Duodenal mucosa (tissue), 2 donors: Measurements from ENCODE around the gene SPRED2.
A peak's percentile ranks its signal among the peaks of the same experiment; 100 is the strongest.

Experiments used
- H3K27ac ChIP-seq: one replicate; pipeline ENCODE4 v1.7.0; 2013; ENCODE audit warnings: low read depth, low read length
- H3K27me3 ChIP-seq, 2 donors: one replicate each; pipeline ENCODE4 v1.7.0; 2013; ENCODE audit warnings: low read length in 2 of 2, control low read depth in 1 of 2; ENCODE audit not compliant: insufficient read depth in 2 of 2, control insufficient read depth in 1 of 2
- H3K36me3 ChIP-seq, 2 donors: one replicate each; pipeline ENCODE4 v1.7.0; 2013; ENCODE audit warnings: low read length in 2 of 2, control low read depth in 1 of 2; ENCODE audit not compliant: insufficient read depth in 2 of 2, control insufficient read depth in 1 of 2
- H3K4me1 ChIP-seq, 2 donors: one replicate each; pipeline ENCODE4 v1.7.0; 2013; ENCODE audit warnings: low read length in 2 of 2, control low read depth in 1 of 2; ENCODE audit not compliant: insufficient read depth in 2 of 2, control insufficient read depth in 1 of 2
- H3K4me3 ChIP-seq, 2 donors: one replicate each; pipeline ENCODE4 v1.7.0; 2013; ENCODE audit warnings: low read length in 2 of 2, low read depth in 1 of 2
- H3K9ac ChIP-seq, 2 donors: one replicate each; pipeline ENCODE4 v1.7.0; 2013; ENCODE audit warnings: low read length in 2 of 2, low read depth in 1 of 2
- H3K9me3 ChIP-seq, 2 donors: one replicate each; pipeline ENCODE4 v1.7.0; 2013; ENCODE audit warnings: low read length in 2 of 2, control low read depth in 1 of 2; ENCODE audit not compliant: control insufficient read depth in 1 of 2

The SPRED2 gene

DNA sequence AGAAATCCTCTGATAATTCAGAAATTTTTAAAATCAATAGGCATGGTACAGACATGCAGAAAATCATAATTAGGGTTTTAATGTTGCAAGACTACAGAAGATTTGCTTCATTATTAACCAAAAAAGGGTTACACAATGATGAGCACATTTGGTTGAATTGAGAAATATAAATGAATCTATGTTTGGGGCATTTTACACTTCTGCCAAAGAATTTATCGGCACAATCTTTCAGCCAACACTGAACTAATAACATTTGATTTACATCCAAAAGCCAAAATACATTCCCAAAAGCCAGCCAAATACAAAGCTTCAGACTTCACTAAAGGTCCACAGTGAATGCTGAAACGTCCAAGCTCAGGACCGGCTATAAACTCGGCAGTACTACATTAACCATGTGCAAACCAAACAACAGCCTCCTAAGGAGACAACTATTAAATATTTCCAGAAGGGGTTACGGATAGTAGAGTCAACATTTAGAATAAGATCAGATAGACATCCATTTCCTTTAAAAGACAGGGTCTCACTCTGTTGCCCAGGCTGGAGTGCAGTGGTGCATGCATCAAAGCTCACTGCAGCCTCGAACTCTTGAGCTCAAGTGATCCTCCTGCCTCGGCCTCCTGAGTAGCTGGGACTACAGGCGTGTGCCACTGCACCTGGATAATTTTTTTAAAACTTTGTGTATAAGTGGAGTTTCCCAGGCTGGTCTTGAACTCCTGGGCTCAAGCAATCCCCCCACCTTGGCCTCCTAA, 29.4 kb downstream of the SPRED2 start:
- H3K4me3 ChIP-seq, result no peak overlapping the region
- no peaks in the 10 kb centered on the region for H3K9me3 ChIP-seq
- no peaks in the 10 kb centered on the region for H3K36me3 ChIP-seq
- H3K9ac ChIP-seq, result no peak overlapping the region
- no peak overlapping the region for H3K27ac ChIP-seq
- peaks cover 0 to 1% of the 10 kb centered on the region in 2 donors for H3K27me3 ChIP-seq
- peaks cover 12 to 23% of the 10 kb centered on the region in 2 donors for H3K4me1 ChIP-seq

DNA sequence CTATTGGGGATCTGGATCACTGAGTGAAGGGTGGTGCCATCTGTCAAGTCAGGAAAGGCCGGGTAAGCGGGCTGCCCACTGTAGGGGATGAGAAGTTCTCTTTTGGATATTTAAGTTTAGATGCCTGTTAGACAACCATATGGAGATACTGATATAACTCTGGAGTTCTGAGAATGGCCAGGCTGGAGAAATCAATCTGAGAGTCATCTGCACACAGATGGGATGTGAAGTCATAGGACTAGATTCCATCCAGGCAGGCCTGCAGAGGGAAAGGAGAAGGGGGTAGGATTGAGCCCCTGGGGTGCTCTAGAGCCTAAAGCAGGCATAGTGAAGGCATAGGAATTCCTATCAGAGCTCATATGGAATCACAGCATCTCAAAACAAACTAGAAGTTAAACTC, 30.1 kb downstream of the SPRED2 start:
- no peaks in the 10 kb centered on the region for H3K27me3 ChIP-seq
- H3K9ac ChIP-seq, result no peak overlapping the region
- no peaks in the 10 kb centered on the region for H3K9me3 ChIP-seq
- no peaks in the 10 kb centered on the region for H3K36me3 ChIP-seq
- no peak overlapping the region for H3K4me3 ChIP-seq
- no peak overlapping the region for H3K27ac ChIP-seq
- H3K4me1 ChIP-seq, result peaks cover 9 to 21% of the 10 kb centered on the region in 2 donors

DNA sequence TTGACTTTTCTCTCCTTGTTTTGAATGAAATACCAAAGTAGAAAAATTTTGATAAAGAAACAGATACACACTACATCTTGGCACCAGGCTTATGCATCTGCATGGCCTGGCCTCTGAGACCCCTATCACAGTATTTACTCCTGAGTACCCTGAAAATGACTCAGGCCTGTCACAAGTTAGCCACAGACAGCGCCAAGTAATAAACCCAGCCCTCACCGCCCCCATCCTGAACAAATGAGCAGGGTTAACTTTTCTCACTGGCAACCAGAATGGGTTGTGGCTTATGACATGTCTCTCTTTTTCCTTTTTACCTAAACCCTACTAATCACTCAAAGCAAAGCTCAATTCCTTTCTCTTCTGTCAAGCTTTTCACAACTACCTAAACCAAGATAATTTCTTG, 35.3 kb downstream of the SPRED2 start:
- no peak overlapping the region for H3K9ac ChIP-seq
- H3K36me3 ChIP-seq, result no peaks in the 10 kb centered on the region
- H3K4me3 ChIP-seq, result no peak overlapping the region
- no peak overlapping the region for H3K27ac ChIP-seq
- no peaks in the 10 kb centered on the region for H3K27me3 ChIP-seq
- H3K9me3 ChIP-seq, result no peaks in the 10 kb centered on the region
- peaks cover 10 to 20% of the 10 kb centered on the region in 2 donors for H3K4me1 ChIP-seq

DNA sequence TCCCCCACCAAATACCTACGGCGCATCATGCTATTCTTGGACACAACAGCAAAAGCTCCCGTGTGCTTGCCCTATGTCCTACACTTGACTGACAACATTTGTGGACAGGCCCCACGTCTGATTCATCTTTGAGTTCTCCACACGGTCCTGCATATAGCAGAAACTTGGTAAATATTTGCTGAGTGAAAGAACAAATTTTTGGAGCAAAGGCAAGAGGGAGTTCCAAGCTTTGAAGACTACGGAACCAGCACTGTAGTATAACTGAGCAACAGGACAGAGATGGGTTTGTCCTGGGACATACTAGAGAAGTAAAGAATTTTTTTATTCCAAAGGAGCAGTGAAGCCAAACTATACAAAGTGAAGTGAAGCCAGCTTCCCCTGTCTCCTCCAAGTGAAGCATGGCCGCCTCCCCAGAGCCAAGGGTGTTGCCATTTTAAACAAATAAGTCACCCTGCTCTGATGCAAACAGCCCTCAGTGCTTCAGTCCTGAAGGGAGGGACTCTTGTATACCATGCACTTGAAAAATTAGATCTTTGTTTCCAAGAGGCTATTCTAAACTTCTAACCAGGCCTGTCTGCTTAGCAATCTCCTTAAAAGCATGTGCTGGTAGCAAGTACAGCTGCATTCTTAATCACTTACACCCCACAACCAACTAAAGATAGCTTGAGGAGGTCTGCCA, 35.9 kb downstream of the SPRED2 start:
- no peak overlapping the region for H3K9ac ChIP-seq
- no peaks in the 10 kb centered on the region for H3K36me3 ChIP-seq
- H3K4me3 ChIP-seq, result no peak overlapping the region
- peaks cover 10 to 20% of the 10 kb centered on the region in 2 donors for H3K4me1 ChIP-seq
- H3K27me3 ChIP-seq, result no peaks in the 10 kb centered on the region
- no peaks in the 10 kb centered on the region for H3K9me3 ChIP-seq
- H3K27ac ChIP-seq, result no peak overlapping the region

DNA sequence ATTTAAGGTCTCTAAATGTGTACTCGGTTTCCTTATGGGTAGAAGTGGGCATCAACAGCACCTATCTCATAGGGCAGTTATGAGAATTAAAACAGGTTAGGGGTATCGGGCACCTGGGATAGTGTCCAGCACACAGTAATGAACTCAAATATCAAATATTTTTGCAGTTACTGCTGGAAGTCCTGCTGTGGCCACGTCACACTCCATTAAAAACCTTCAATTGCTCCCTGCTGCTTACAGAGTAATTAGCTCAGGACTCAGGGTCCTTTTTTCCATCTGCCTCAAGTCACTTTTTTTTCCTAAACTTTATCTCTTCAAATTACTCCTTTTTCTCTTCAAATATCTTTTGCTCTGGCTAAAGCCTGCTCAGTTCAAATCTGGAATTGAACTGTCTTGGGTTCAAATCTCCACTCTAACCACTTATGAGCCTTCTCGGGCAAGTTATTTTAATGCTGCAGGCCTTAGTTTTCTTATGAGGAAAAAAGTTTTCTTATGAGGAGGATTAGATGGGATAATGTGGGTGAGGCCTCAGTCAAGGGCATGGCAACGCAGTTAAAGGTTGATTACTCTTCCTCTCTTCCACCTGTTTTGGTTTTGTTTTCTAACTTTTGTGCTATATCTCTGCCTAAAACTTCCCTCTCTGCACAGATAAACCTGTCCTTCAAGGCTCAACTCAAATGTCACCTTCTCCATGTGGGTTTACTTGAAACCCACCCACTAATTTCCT, 36.6 kb downstream of the SPRED2 start:
- Histone ChIP-seq H3K4me1 (peaks cover 10 to 20% of the 10 kb centered on the region in 2 donors), H3K9ac (no peak overlapping the region), H3K9me3 (no peaks in the 10 kb centered on the region), H3K27me3 (no peaks in the 10 kb centered on the region), H3K27ac (no peak overlapping the region), H3K4me3 (no peak overlapping the region), H3K36me3 (no peaks in the 10 kb centered on the region)

DNA sequence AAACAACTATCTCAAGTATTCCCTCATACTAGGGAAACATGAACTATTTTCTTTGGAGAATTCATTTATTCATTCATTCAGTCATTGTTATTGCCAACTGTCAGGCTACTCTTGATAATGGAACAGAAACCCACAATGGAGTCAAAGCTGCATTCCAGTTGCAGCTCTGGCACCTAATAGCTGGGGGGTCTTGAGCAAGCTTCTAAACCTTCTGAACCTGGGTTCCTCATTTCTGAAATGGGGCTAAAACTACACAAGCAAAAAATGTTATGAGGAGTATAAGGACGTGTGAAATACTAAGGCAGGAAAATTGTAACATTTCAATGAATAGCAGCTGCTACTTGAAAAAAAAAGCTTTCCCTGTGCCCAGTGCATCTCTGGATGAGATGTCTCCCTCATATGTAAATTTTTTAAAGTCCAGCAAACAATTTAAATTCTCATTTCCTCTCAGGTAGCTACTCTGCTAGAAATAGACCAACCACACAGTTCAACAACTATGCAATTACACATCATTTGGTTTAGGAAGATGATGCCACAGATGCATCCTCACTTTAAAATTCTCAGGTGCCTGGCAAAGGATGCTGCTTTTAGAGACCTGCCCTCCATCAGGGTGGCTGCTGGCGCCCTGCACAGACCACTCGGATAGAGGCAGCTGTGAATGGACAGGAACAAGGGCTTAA, 38.5 kb downstream of the SPRED2 start:
- Histone ChIP-seq H3K9ac (no peak overlapping the region), H3K9me3 (no peaks in the 10 kb centered on the region), H3K27ac (no peak overlapping the region), H3K4me1 (peaks cover 20 to 29% of the 10 kb centered on the region in 2 donors), H3K36me3 (no peaks in the 10 kb centered on the region), H3K4me3 (no peak overlapping the region), H3K27me3 (no peaks in the 10 kb centered on the region)

DNA sequence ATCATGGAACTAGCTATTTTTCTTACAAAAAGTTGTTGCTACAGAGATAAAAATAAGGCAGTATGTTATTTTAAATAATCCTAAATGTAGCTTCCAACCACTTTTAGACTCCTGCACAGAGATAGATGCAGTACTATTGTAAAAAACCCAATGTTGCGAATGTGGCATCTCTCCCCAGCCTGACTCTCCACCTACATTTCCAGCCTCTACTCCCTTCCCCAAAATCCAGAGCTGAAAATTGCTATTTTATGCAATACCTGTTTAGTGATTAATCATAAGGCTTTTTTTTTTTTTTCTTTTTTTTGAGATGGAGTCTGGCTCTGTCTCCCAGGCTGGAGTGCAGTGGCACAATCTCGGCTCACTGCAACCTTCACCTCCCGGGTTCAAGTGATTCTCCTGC, 39.4 kb downstream of the SPRED2 start:
- Histone ChIP-seq H3K27ac (no peak overlapping the region), H3K36me3 (no peaks in the 10 kb centered on the region), H3K9me3 (no peaks in the 10 kb centered on the region), H3K4me3 (no peak overlapping the region), H3K9ac (no peak overlapping the region), H3K27me3 (no peaks in the 10 kb centered on the region), H3K4me1 (peaks cover 20 to 37% of the 10 kb centered on the region in 2 donors)

DNA sequence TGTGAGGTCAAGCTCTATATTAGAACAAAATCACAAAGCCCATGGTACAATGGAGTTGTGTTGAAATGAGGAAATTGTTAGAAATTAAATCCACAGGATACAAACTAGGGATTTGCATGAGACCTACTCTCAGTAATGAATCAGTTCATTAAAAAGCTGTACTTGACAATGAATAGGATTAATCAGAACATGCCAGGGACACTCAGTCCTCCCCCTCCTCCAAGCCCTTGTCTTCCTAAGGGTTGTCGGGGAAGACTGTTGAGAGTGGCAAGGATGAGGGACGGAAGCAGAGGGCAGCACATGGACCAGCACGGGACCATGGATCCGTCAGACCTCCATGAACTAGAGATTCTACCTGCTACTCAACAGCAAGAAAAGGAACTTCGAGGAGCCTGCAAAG, 39.8 kb downstream of the SPRED2 start:
- Histone ChIP-seq H3K27me3 (no peaks in the 10 kb centered on the region), H3K27ac (no peak overlapping the region), H3K9ac (no peak overlapping the region), H3K9me3 (no peaks in the 10 kb centered on the region), H3K4me3 (no peak overlapping the region), H3K36me3 (no peaks in the 10 kb centered on the region), H3K4me1 (peaks cover 20 to 38% of the 10 kb centered on the region in 2 donors)

DNA sequence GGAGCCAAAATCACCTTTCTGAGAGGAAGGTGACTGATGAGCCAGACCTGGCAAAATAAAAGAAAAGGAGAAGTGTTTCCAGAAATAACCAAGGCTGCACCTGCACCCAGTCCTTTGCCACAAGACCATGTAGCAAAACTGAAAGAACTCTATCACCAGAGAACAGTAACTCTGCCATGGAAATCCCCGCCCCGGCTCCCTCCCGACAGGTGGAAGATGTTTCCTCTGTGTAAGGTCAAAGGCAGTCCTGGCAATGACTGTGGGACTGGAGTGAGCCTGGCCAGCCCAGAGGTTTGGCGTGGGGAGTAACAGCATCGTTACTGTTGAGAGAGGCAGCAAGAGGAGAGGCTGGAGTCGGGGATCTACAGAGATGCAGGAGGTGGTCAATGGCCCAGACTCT, 42.3 kb downstream of the SPRED2 start:
- H3K4me3 ChIP-seq, result peak overlapping the region in 1 of 2 donors; percentile 5
- H3K27ac ChIP-seq, result no peak overlapping the region
- H3K9me3 ChIP-seq, result no peaks in the 10 kb centered on the region

DNA sequence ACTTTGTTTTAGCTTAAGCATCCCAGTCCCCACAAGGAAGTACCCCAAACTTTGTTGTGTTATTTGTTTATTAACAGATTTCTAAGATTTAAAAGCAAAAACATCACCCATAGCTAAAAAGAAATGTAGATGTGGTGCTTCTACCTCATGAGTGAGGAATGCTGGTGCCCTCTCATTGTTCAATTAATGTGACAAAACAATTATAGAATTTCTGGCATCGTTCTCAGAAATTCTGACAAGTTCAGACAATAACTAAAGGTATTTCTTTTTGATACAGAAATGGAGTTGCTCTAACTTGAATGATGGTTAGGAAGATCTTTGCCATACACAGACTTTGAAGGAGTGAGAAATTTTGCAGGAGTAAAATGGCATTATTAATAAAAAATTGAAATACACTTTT, 42.9 kb downstream of the SPRED2 start:
- Histone ChIP-seq H3K27me3 (no peaks in the 10 kb centered on the region), H3K9me3 (no peaks in the 10 kb centered on the region), H3K4me1 (peaks cover 13 to 24% of the 10 kb centered on the region in 2 donors), H3K4me3 (no peak overlapping the region), H3K27ac (no peak overlapping the region), H3K9ac (no peak overlapping the region), H3K36me3 (no peaks in the 10 kb centered on the region)

More for the DNA sequence above, 42.3 kb downstream of the SPRED2 start:
- Histone ChIP-seq H3K9ac (no peak overlapping the region), H3K36me3 (no peaks in the 10 kb centered on the region), H3K27me3 (no peaks in the 10 kb centered on the region), H3K4me1 (peaks cover 11 to 22% of the 10 kb centered on the region in 2 donors)
